Adrenal gland (tissue), 12 donors: ENCODE measurements around the gene COPZ1. TPM values are rescaled to one million over a fixed set of nuclear protein-coding genes. Genes with fewer than 3 reads are reported as not detected.
"Not testable (repeated sequence)": the region's sequence is repeated elsewhere in the genome, so short reads cannot be mapped to it uniquely, and the experiment has no call there.

ENCODE experiments used
- DNase-seq, 7 donors: peaks; one replicate each; pipeline ENCODE4 v3.0.0-alpha.2; 2019 to 2020
- H3K27ac ChIP-seq, 5 donors: fragments of 200-600 bp; sonication (generic) in 4 of 5; 1 replicate in 3 of 5; 2 replicates in 2 of 5; pipeline versions ENCODE4 v1.5.1 to v1.8.0; 2016 to 2020; ENCODE audit warnings: mild to moderate bottlenecking in 1 of 5
- H3K27me3 ChIP-seq: fragments of 200-600 bp; 2 replicates; pipeline ENCODE4 v1.8.0; 2021
- H3K36me3 ChIP-seq, 2 donors: fragments of 200-600 bp; replicated peaks in 1 of 2; 1 replicate in 1 of 2; 2 replicates in 1 of 2; pipeline versions ENCODE4 v1.5.1 to v1.8.0; 2018 to 2022
- H3K4me1 ChIP-seq, 2 donors: fragments of 200-600 bp; replicated peaks in 1 of 2; 1 replicate in 1 of 2; 2 replicates in 1 of 2; pipeline versions ENCODE4 v1.5.1 to v1.8.0; 2018 to 2021
- H3K4me3 ChIP-seq, 4 donors: fragments of 200-600 bp; sonication (generic) in 3 of 4; one replicate each; pipeline ENCODE4 v1.5.1; 2016 to 2018
- H3K9me3 ChIP-seq, 3 donors: fragments of 200-600 bp; sonication (generic) in 1 of 3; replicated peaks in 1 of 3; 1 replicate in 2 of 3; 2 replicates in 1 of 3; pipeline versions ENCODE4 v1.5.1 to v1.8.0; 2016 to 2021
- POLR2A ChIP-seq, 2 donors: fragments of 450-650 bp; IDR thresholded peaks; one replicate each; pipeline ENCODE4 v1.6.1; 2017; ENCODE audit warnings: antibody characterized with exemption in 2 of 2, mild to moderate bottlenecking in 2 of 2, moderate library complexity in 1 of 2
- WGBS, 4 donors: extraction: QIAGEN DNeasy Blood & Tissue Kit in 2 of 4; methylation state at CpG; one replicate each; pipeline versions ENCODE4 v1.1.5 to v1.1.7; 2013 to 2017; 5-methylcytosine and 5-hydroxymethylcytosine counted together
- intact Hi-C, 2 donors: fragments of 100-400 bp; cut with DNase I; formaldehyde crosslinking; loops; one replicate each; pipeline versions ENCODE4 v1.14.1 to v1.15.0; 2022 to 2023
- polyA plus RNA-seq, 3 donors: library from polyadenylated mRNA; stranded (reverse); fragments of 200-250 nt in 2 of 3; fragments of 350-450 nt in 1 of 3; fragmentation: Illumina TruSeq in 1 of 3; extraction: RNeasy Lipid Tissue Mini Kit (QIAGEN cat#74804) in 1 of 3; gene quantifications; one replicate each; pipeline ENCODE4 v1.2.3, GENCODE V29; 2013 to 2014
- total RNA-seq, 9 donors: library from RNA; depleted of rRNA in 4 of 9; stranded (reverse); fragments of >200 nt in 4 of 9; fragments of 120-200 nt in 1 of 9; fragmentation: NEBNext Ultra II Directional in 1 of 9; extraction: Animal tissue kit (Norgen Biotek cat#: 25700) in 1 of 9; gene quantifications; one replicate each; pipeline versions ENCODE4 v1.1.0 to v1.2.4, GENCODE V29; 2013 to 2023
- TF ChIP-seq, protein P1 (sequence below), 6 experiments: fragments of 450-650 bp in 4 of 6; fragments of 200-600 bp in 2 of 6; sonication (generic) in 1 of 6; IDR thresholded peaks; 1 replicate in 5 of 6; 2 replicates in 1 of 6; pipeline versions ENCODE4 v1.5.1 to v1.8.0; 2016 to 2021; ENCODE audit warnings: antibody characterized with exemption in 6 of 6, mild to moderate bottlenecking in 2 of 6, moderate library complexity in 1 of 6
- donor health status: healthy with polysubstance abuse.
- donor health status: Bipolar disorder and iron deficiency.
- donor health status: DM: yes; HTN: yes; CAD: no.
- donor health status: DM: no; HTN: no; CAD: no.
- donor health status: DM: no; HTN: no; CAD: no.
- donor health status: DM: yes; HTN: yes; CAD: no.

COPZ1 gene
- total and polyA plus RNA-seq, 12 donors: 54.7 to 252 (median 152) TPM

DNA sequence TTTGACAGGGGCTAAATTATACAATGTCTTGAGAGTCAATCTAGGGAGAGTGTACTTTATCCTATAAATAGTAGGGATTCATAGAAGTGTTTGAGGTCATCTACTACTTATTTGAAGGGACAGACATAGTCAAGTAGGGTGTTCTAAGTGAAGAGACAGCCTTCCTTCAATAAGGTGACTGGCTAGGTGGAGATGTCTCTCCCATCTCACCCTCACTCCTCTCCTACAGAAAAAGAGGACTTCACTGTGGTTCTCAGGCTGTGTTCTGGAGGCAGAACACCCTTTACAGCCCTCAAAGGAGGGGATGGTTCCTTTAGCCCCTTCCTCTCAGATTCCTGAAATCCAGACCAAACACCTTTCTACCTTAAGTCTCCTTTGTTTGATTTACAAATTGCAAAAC is 21.3 kb upstream of the COPZ1 start:
- no peak for TF ChIP-seq POLR2A (IDR thresholded peaks at IDR 0.05)
- TF ChIP-seq, protein P1, sequence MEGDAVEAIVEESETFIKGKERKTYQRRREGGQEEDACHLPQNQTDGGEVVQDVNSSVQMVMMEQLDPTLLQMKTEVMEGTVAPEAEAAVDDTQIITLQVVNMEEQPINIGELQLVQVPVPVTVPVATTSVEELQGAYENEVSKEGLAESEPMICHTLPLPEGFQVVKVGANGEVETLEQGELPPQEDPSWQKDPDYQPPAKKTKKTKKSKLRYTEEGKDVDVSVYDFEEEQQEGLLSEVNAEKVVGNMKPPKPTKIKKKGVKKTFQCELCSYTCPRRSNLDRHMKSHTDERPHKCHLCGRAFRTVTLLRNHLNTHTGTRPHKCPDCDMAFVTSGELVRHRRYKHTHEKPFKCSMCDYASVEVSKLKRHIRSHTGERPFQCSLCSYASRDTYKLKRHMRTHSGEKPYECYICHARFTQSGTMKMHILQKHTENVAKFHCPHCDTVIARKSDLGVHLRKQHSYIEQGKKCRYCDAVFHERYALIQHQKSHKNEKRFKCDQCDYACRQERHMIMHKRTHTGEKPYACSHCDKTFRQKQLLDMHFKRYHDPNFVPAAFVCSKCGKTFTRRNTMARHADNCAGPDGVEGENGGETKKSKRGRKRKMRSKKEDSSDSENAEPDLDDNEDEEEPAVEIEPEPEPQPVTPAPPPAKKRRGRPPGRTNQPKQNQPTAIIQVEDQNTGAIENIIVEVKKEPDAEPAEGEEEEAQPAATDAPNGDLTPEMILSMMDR (IDR thresholded peaks at IDR 0.05): no peak
- Histone ChIP-seq H3K9me3 (no peaks in the 10 kb centered on the region), H3K4me3 (no peak overlapping the region), H3K27me3 (peaks cover 3% of the 10 kb centered on the region), H3K4me1 (peaks cover 7 to 17% of the 10 kb centered on the region in 2 donors), H3K27ac (no peak overlapping the region), H3K36me3 (no peaks in the 10 kb centered on the region)
- intact Hi-C loops: no loop called here
- DNase-seq: no peak

DNA sequence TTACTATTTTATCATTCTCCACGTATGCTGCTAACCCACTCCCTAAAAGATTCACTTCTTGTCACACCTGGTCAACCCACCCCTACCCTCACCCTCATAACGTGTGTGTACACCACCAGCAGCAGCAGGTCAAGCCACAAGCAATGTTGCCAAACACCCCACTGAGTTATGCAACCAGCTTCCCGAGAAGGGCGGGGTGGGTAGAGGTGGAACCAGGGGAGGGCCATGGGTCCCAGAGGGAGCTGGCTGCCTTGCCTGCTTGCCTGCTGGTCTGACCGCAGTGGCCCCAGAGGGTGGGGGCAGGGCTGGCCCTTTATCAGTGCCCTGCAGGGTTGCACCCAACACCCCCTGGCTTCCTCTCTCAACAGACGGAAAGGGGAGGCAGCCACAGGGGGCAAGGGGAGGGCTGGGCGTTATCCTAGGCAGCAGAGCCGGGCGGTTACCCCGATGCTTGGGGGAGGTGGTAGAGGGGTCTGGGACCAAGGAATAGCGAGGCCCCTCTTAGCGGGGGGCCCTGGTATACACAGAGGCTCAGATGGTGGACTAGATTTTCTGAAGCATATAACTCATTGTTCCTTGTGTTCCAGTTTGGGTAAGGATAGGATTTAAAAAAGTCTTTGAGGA is 20.6 kb upstream of the COPZ1 start:
- WGBS, 4 donors: 12 to 24% (median 21%) methylated on average over 10 to 12 of the region's 12 CpGs
- TF ChIP-seq, protein P1 (IDR thresholded peaks at IDR 0.05): no peak
- TF ChIP-seq POLR2A (IDR thresholded peaks at IDR 0.05): no peak
- Histone ChIP-seq H3K27me3 (peaks cover 3% of the 10 kb centered on the region), H3K9me3 (no peaks in the 10 kb centered on the region), H3K36me3 (no peaks in the 10 kb centered on the region), H3K27ac (no peak overlapping the region), H3K4me3 (no peak overlapping the region), H3K4me1 (peaks cover 7 to 17% of the 10 kb centered on the region in 2 donors)
- intact Hi-C loops: no loop called here
- DNase-seq: peak; percentile 43 to 79 (median 73)

DNA sequence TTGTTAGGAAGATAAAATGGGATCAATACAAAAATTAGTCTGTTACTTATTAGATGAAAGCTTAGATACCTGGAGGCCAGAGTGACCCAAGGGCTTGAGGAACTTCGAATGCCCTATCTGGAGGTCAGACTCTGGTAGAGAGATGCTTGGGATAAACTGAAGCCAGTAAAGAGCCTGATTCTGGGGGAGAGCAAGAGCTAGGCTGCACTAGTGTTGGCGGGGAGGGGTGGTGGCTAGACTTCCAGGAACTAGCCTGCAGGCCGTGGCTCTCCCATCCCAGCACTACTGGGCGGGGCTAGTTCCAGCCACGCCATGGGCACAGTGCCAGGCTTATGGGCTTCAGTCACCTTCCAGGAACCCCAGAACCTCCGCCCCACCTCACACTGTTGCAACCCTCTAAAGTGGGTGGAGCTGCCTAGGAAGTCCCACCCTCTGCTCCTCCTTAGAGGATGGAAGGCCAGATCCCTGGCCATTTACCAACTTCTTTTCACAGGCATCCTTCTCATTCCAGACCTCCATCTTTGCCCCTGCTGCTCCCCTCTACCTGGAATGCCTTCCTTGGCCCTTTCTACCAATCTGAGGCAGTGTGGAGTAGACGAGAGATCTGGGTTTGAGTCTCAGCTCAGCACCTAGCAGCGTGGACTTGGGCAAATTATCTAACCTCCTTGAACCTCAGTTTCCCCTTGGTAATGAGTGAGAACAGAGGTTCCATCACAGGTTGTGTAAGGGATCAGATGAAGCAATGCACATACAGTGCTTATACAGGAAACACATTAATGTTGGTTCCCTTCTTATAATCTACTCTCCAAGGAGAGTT is 17.8 kb upstream of the COPZ1 start:
- Histone ChIP-seq H3K27ac (no peak overlapping the region), H3K27me3 (no peaks in the 10 kb centered on the region), H3K4me1 (peaks cover 0 to 10% of the 10 kb centered on the region in 2 donors), H3K36me3 (no peaks in the 10 kb centered on the region), H3K4me3 (no peak overlapping the region), H3K9me3 (no peaks in the 10 kb centered on the region)
- intact Hi-C loops: no loop called here
- no peak for TF ChIP-seq POLR2A (IDR thresholded peaks at IDR 0.05)
- peak in 5 of 7 donors; percentile 58 to 85 (median 72) for DNase-seq
- WGBS, 4 donors: 54 to 78% (median 66%) methylated on average over 4 to 8 of the region's 8 CpGs

DNA sequence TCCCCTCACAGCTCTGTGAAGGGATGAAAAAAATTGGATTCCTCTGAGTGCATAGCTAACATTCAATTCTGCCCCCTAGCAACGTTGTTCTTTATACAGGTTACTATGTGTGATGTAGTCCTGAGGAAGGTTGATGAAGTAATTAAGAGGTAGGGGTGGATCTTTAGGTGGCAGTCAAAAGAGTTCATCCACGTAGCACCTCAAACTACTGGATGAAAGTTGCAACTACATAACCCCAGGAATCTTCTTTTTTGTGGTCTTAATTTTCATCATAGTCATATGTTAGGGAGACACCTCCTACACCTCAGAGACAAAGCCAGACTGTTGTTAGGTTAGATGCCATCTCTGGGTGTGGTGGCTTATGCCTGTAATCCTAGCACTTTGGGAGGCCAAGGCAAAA is 13.9 kb upstream of the COPZ1 start:
- Histone ChIP-seq H3K4me1 (no peaks in the 10 kb centered on the region), H3K9me3 (no peaks in the 10 kb centered on the region), H3K36me3 (no peaks in the 10 kb centered on the region), H3K27ac (no peak overlapping the region), H3K27me3 (no peaks in the 10 kb centered on the region), H3K4me3 (no peak overlapping the region)
- intact Hi-C loops: no loop called here
- DNase-seq: no peak
- TF ChIP-seq, protein P1 (IDR thresholded peaks at IDR 0.05): no peak
- TF ChIP-seq POLR2A (IDR thresholded peaks at IDR 0.05): no peak
- 67 to 82% (median 72%) methylated on average over 2 of the region's 2 CpGs for WGBS, 4 donors

DNA sequence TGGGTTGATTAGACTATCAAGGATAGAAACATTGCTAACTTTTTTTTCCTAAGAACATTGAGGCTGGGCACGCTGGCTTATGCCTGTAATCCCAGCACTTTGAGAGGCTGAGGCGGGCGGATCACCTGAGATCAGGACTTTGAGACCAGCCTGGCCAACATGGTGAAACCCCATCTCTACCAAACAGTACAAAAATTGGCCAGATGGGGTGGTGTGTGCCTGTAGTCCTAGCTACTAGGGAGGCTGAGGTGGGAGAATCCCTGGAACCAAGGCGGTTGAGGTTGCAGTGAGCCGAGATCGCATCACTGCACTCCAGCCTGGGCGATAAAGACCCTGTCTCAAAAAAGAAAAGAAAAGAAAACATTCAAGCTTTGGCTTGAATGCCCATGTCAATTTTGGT is 12.6 kb upstream of the COPZ1 start:
- H3K9me3 ChIP-seq, H3K27ac ChIP-seq, H3K4me1 ChIP-seq, H3K36me3 ChIP-seq, DNase-seq, H3K4me3 ChIP-seq, intact Hi-C loops, H3K27me3 ChIP-seq: not testable (repeated sequence)
- WGBS, 4 donors: 87 to 95% (median 90%) methylated on average over 7 of the region's 7 CpGs
